GM10266 (cell line): Measurements from ENCODE around the gene CERS1.

ENCODE experiments used
- DNase-seq: peaks from one replicate; pipeline ENCODE4 v3.0.0; 2012; ENCODE audit errors: extremely low spot score
- CTCF ChIP-seq: IDR thresholded peaks from 2 replicates; pipeline ENCODE4 v1.5.1; 2012; ENCODE audit warnings: mild to moderate bottlenecking, low read depth; ENCODE audit not compliant: control insufficient read depth, insufficient read depth; ENCODE audit errors: missing control alignments

CERS1 gene

DNA sequence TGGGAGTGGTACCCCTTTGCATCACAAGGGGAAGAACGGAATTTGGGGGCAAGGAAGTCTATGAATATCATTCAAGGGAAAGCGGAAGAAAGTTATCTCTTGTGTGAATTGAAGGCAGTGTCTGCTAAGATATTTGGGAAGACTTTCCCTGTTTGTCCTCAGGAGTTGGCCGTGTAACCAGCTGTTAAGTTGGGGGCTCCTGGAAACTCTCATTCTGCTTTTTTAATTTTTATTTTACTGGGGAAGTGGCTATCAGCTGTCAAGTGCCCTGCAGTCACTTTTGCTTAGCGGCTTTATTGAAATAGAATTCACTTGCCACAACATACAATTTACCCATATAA lies 61.3 kb downstream of the CERS1 start:
- no peak for TF ChIP-seq CTCF
- no peak for DNase-seq

DNA sequence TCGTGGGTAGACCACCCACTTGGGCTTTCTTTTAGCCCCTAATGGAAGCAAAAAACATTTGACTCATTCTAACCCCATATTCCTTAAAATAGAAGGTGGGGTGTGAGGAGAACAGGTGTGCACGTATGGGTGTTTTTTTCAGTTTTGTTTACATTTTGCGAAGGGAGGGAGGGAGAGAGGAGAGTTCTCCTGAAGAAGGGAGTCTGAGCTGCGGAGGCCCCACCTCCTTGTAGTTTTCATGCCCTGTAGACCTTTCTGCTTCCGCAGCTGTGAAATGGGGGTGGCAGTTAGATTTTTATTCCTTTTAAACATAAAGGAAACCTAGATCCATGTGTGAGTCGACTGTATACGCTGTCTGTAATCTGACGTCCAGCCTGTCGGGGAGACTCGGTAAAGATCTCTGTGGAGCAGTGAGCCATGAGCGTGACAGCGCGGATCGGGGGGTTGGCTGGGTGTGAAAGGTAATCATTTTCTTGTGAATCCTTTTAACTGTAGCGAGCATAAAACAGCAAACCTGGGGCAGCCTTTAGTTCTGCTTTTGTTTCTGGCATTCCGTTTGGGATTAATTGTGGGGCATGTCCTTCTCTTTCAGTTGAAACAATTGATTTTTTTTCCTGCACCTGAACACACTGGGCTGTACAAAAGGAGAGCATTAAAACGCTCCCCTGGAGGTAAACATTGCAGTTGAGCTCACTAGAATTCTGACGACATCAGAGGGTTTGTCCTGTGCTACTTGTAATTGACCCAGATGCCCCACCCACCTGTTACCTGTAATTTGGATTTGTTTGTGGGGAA lies 61.9 kb downstream of the CERS1 start:
- no peak for TF ChIP-seq CTCF
- peak; percentile 23 for DNase-seq

- no peak for DNase-seq
- TF ChIP-seq CTCF, result no peak
Observed at GRCh38 chr19:18833141-18833476, 62.8 kb downstream of the CERS1 start.

GRCh38 chr19:18832306-18833140 lies 63.4 kb downstream of the CERS1 start:
- peak; percentile 49 for DNase-seq
- TF ChIP-seq CTCF, result peak; percentile 28

DNA sequence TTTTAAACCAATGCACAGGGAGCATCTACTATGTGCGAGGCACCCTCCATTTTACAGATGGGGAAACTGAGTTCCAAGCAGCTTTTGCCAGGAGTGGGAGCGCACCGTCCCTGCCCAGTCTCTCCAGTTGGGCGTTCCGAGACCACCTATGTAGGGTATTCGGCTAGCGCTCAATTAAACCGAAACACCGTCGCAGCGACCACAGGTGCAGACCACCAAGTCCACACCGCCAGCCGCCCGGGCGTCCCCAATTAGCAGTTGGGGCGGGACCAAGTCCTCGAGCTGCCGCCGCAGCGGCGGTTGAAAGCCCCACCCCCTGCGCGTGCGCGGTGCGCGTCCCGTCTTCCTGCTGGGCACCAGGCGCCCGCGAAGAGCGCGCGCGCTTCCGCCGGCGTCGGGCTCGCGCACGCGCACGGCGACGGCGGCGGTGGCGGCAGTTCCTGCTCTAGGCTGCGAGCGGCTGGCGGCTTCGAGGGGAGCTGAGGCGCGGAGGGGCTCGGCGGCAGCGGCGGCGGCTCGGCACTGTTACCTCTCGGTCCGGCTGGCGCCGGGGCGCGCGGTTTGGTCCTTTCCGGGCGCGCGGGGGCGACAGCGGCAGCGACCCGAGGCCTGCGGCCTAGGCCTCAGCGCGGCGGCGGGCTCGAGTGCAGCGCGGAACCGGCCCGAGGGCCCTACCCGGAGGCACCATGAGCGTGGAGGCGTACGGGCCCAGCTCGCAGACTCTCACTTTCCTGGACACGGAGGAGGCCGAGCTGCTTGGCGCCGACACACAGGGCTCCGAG lies 64.2 kb downstream of the CERS1 start, which contains the start of gene UPF1:
Gene UPF1 (plus strand): TSS at position 436 of the 782 bp plus-strand sequence. CDS start 251 bp downstream, at position 687.
- peak; percentile 98 for DNase-seq
- no peak for TF ChIP-seq CTCF

DNA sequence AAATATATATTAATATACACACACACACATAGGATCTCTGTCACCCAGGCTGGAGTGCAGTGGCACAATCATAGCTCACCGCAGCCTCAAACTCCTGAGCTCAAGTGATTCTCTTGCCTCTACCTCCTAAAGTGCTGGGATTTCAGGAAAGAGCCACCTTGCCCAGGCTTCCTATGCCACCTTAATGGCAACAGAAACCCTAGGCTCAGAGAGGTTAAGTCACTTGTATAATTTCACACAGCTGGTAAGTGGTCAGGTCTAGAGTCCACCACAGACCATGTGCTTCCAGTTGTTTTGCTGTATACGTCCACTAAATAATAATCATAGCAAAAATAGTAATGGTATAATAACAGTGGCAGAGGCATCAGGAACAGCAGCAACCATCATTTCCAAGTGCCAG lies 65.5 kb downstream of the CERS1 start:
- no peak for DNase-seq
- no peak for TF ChIP-seq CTCF
